Small intestine (tissue), 16 donors: ENCODE results near the gene GIN1. TPM values are rescaled to one million over a fixed set of nuclear protein-coding genes. Genes with fewer than 3 reads are reported as not detected.
A peak's percentile ranks its signal among the peaks of the same experiment; 100 is the strongest.
"Not testable (repeated sequence)": the region's sequence is repeated elsewhere in the genome, so short reads cannot be mapped to it uniquely, and the experiment has no call there.

ENCODE experiments used
- DNase-seq, 2 donors: peaks; one replicate each; pipeline versions ENCODE4 v3.0.0 to v3.0.0-alpha.2; 2013
- FAIRE-seq: peaks from 2 replicates; lab custom pipeline; 2012; peaks lifted over from hg19 to GRCh38; lab: Jason Lieb, UNC
- H3K27ac ChIP-seq, 3 donors: one replicate each; pipeline ENCODE4 v1.5.1; 2013; ENCODE audit warnings: low read length in 2 of 3, mild to moderate bottlenecking in 2 of 3, control low read depth in 1 of 3, inconsistent platforms in 1 of 3, low read depth in 1 of 3, moderate library complexity in 1 of 3
- H3K27me3 ChIP-seq, 3 donors: one replicate each; pipeline ENCODE4 v1.6.1; 2013; ENCODE audit warnings: low read length in 3 of 3, inconsistent platforms in 1 of 3; ENCODE audit not compliant: control insufficient read depth in 3 of 3, insufficient read depth in 3 of 3
- H3K36me3 ChIP-seq, 3 donors: one replicate each; pipeline ENCODE4 v1.6.1; 2013; ENCODE audit warnings: low read length in 3 of 3, inconsistent platforms in 1 of 3, low read depth in 1 of 3, mild to moderate bottlenecking in 1 of 3, moderate library complexity in 1 of 3; ENCODE audit not compliant: control insufficient read depth in 3 of 3, insufficient read depth in 2 of 3
- H3K4me1 ChIP-seq, 3 donors: one replicate each; pipeline ENCODE4 v1.6.1; 2013; ENCODE audit warnings: low read length in 2 of 3, inconsistent platforms in 1 of 3, low read depth in 1 of 3, mild to moderate bottlenecking in 1 of 3, moderate library complexity in 1 of 3; ENCODE audit not compliant: control insufficient read depth in 3 of 3, insufficient read depth in 2 of 3
- H3K4me3 ChIP-seq, 3 donors: one replicate each; pipeline ENCODE4 v1.5.1; 2013; ENCODE audit warnings: low read length in 3 of 3, control low read depth in 1 of 3, inconsistent platforms in 1 of 3, low read depth in 1 of 3, mild to moderate bottlenecking in 1 of 3, moderate library complexity in 1 of 3
- H3K9me3 ChIP-seq, 2 donors: one replicate each; pipeline ENCODE4 v1.6.1; 2013; ENCODE audit warnings: low read depth in 1 of 2, low read length in 1 of 2; ENCODE audit not compliant: control insufficient read depth in 2 of 2, insufficient read depth in 1 of 2
- WGBS, 3 donors: extraction: QIAGEN DNeasy Blood & Tissue Kit; methylation state at CpG; one replicate each; pipeline ENCODE4 v1.1.7; 2013; 5-methylcytosine and 5-hydroxymethylcytosine counted together
- long read RNA-seq, 10 donors: transcript quantifications; one replicate each; lab custom pipeline, GENCODE V29; 2026
- polyA plus RNA-seq, 4 donors: library from polyadenylated mRNA; stranded (reverse) in 3 of 4; unstranded in 1 of 4; fragments of 200-250 nt in 3 of 4; fragments of 120-200 nt in 1 of 4; gene quantifications; one replicate each; pipeline versions ENCODE4 v1.2.1 to v1.2.3, GENCODE V29; 2013
- donor health status: healthy with polysubstance abuse.
- donor health status: control.
- donor health status: control.
- donor health status: Bipolar disorder and iron deficiency.
- donor health status: healthy.

Gene GIN1, protein sequence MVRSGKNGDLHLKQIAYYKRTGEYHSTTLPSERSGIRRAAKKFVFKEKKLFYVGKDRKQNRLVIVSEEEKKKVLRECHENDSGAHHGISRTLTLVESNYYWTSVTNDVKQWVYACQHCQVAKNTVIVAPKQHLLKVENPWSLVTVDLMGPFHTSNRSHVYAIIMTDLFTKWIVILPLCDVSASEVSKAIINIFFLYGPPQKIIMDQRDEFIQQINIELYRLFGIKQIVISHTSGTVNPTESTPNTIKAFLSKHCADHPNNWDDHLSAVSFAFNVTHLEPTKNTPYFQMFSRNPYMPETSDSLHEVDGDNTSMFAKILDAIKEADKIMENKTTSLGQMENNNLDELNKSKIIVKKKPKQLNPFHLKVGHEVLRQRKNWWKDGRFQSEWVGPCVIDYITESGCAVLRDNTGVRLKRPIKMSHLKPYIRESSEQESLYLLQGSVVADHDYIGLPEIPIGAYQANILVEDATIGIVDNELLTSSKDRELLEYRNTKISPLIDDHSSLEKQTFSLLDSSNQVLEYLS
- 1 to 10 TPM; 2.7 to 7.2 (median 3.5) TPM for polyA plus RNA-seq
- long read RNA-seq, donor 1, partial matches to known transcripts = 0 of 5 reads
- long read RNA-seq, donor 1, other reads (novel, unspliced or antisense) = 0 of 5 reads
- long read RNA-seq, donor 2 = 0 reads
- long read RNA-seq, donor 3, partial matches to known transcripts = 0 of 1 reads
- long read RNA-seq, donor 3, other reads (novel, unspliced or antisense) = 0 of 1 reads
- long read RNA-seq, donor 4 = 0 reads
- long read RNA-seq, donor 5 = 0 reads
- long read RNA-seq, donor 6, partial matches to known transcripts = 0 of 3 reads
- long read RNA-seq, donor 6, other reads (novel, unspliced or antisense) = 0 of 3 reads
- long read RNA-seq, donor 7, partial matches to known transcripts = 0 of 6 reads
- long read RNA-seq, donor 7, other reads (novel, unspliced or antisense) = 0 of 6 reads
- long read RNA-seq, donor 8 = 0 reads
- long read RNA-seq, donor 9 = 0 reads
- long read RNA-seq, donor 10 = 0 reads

DNA sequence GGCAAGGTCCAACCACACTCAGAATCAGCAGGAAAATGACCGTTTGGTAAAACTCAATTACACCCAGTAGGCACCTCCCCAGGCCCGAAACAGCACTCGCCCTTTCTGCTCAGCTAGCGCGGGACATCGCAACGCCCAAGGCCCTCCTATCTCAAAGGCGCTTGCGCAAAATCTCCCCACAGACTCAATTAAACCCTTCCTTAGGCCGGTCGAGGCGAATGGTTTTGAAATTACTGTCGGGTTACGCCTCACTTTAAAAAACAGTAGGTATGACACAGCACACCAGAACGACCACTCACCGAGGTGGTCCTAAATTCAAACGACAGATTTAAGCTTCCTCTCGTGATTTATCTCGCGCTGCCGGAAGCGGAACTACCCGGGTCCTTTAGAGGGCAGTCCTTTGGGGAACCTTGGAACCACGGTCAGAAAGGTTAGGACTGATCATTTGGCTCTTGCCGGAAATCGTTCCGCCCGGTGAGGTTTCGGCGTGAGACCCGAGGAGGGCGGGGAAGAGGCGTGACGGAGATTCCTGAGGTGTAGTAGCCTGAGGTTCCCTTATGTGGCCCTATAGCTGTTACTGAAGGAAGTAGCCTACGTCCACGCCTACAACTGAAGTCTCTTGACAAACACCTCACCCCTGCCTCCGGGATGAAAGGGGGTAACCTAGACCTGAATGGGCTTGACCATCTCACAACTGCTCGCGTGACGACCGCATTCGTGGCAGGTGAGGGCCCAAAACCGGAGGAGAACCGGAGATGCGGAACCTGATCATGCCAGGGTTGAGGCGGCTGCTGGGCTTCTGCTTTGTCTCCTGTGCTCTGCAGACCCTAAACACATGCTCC lies at the start of gene GIN1, which contains the start of gene PPIP5K2:
Gene GIN1, minus strand, starts transcription at position 374 of the 842 bp plus-strand sequence. CDS start 11,431 bp downstream, outside the sequence.
Gene PPIP5K2, plus strand, starts transcription at position 537 of the 842 bp plus-strand sequence. CDS start 9,289 bp downstream, outside the sequence.
- H3K9me3 ChIP-seq = no peaks in the 10 kb centered on the region
- DNase-seq = peak; percentile 99
- H3K27me3 ChIP-seq = no peaks in the 10 kb centered on the region
- H3K4me1 ChIP-seq = peaks cover 0 to 8% (median 0%) of the 10 kb centered on the region in 3 donors
- H3K27ac ChIP-seq = peak within 1 kb of the TSS; percentile 79 to 98 (median 95)
- H3K36me3 ChIP-seq = no peaks in the 10 kb centered on the region
- peak; percentile 36 for FAIRE-seq
- peak within 1 kb of the TSS; percentile 58 to 91 (median 75) for H3K4me3 ChIP-seq
- 0% methylated on average over 46 of the region's 46 CpGs for WGBS, 3 donors

DNA sequence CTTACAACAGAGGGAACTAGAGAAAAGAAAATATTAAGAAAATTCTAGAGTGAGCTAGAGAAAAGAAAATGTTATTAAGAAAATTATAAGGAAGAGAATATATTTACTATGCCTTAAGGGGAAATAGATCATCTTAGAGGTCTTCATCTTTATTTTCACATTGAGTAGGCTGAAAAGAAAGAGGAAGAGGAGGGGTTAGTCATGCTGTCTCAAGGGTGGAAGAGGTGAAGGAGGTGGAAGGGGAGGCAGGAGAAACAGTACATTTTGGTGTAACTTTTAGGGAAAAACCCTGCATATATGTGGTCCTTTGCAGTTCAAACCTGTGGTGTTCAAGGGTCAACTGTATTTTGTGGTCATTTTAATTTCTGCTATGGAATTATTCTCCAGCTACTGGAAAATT lies 46.8 kb upstream of the GIN1 start:
- H3K4me1 ChIP-seq = no peaks in the 10 kb centered on the region
- H3K27me3 ChIP-seq = no peaks in the 10 kb centered on the region
- no peak for FAIRE-seq
- H3K27ac ChIP-seq = no peak overlapping the region
- H3K9me3 ChIP-seq = no peaks in the 10 kb centered on the region
- H3K4me3 ChIP-seq = no peak overlapping the region
- H3K36me3 ChIP-seq = peaks cover 3 to 6% (median 4%) of the 10 kb centered on the region in 3 donors
- no peak for DNase-seq

GRCh38 chr5:103151156-103151555 lies 31.2 kb upstream of the GIN1 start:
- Histone ChIP-seq H3K4me1 (no peaks in the 10 kb centered on the region), H3K36me3 (peaks cover 0 to 10% (median 2%) of the 10 kb centered on the region in 3 donors), H3K27me3 (no peaks in the 10 kb centered on the region), H3K27ac (no peak overlapping the region), H3K9me3 (no peaks in the 10 kb centered on the region), H3K4me3 (no peak overlapping the region)
- FAIRE-seq (no peak), DNase-seq (no peak)
- WGBS, 3 donors = 97 to 99% (median 97%) methylated on average over 1 of the region's 1 CpG

GRCh38 chr5:103148213-103148612 lies 28.3 kb upstream of the GIN1 start:
- no peaks in the 10 kb centered on the region for H3K4me1 ChIP-seq
- H3K4me3 ChIP-seq = no peak overlapping the region
- H3K27me3 ChIP-seq = no peaks in the 10 kb centered on the region
- DNase-seq = no peak
- no peaks in the 10 kb centered on the region for H3K9me3 ChIP-seq
- H3K36me3 ChIP-seq = peaks cover 0 to 6% (median 2%) of the 10 kb centered on the region in 3 donors
- H3K27ac ChIP-seq = no peak overlapping the region
- 94 to 97% (median 95%) methylated on average over 1 of the region's 1 CpG for WGBS, 3 donors
- no peak for FAIRE-seq

DNA sequence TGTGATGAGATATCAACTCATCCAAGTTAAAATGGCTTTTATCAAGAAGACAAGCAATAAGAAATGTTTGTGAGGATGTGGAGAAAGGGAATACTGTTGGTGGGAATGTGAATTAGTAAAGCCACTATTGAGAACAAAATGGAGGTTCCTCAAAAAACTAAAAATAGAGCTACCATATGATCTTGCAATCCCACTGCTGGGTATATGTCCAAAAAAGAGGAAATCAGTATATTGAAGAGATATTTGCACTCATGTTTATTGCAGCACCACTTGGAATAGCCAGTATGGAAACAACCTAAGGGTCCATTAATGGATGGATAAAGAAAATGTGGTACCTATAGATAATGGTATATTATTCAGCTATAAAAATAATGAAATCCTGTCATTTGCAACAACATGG lies 25.3 kb upstream of the GIN1 start:
- H3K27me3 ChIP-seq = no peaks in the 10 kb centered on the region
- FAIRE-seq = no peak
- H3K4me1 ChIP-seq = no peaks in the 10 kb centered on the region
- no peak overlapping the region for H3K4me3 ChIP-seq
- H3K36me3 ChIP-seq = peaks cover 0 to 13% (median 0%) of the 10 kb centered on the region in 3 donors
- H3K27ac ChIP-seq = no peak overlapping the region
- H3K9me3 ChIP-seq = no peaks in the 10 kb centered on the region
- no peak for DNase-seq

DNA sequence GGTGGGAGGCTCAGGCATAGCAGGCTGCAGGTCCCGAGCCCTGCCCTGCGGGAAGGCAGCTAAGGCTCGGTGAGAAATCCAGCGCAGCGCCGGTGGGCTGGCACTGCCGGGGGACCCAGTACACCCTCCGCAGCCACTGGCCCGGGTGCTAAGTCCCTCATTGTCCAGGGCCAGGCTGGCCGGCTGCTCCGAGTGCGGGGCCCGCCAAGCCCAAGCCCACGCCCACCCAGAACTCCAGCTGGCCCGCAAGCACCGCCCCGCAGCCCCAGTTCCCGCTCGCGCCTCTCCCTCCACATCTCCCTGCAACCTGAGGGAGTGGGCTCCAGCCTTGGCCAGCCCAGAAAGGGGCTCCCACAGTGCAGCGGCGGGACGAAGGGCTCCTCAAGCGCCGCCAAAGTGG lies 22.2 kb upstream of the GIN1 start:
- DNase-seq, H3K27ac ChIP-seq, H3K4me3 ChIP-seq, H3K9me3 ChIP-seq, H3K27me3 ChIP-seq, FAIRE-seq, H3K4me1 ChIP-seq: not testable (repeated sequence)
- 98 to 100% (median 98%) methylated on average over 5 to 25 of the region's 25 CpGs for WGBS, 3 donors
- H3K36me3 ChIP-seq = peaks cover 0 to 12% (median 2%) of the 10 kb centered on the region in 3 donors

DNA sequence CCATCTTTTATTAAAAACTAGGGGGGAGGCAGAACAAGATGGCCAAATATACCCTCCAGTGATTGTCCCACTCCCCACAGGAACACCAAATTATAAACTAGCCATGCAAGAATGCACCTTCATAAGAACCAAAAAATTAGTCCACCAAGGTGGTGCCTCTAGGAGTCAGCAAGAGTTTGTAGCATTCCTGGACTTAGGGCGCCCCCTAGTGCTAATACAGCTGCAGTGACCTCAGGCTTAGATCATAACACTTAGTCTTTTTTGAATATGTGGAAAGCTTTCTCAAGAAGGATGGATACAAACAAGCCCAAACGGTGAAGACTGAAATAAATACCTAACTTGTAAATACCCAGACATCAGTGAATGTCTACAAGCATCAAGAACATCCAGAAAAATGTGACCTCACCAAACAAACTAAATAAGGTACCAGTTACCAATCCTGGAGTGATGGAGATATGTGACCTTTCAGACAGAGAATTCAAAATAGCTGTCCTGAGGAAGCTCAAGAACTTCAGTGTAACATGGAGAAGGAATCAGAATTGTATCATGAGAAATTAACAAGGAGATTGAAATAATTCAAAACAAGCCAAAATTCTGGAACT lies 19.4 kb upstream of the GIN1 start:
- DNase-seq (peak; percentile 78 to 79), FAIRE-seq (no peak)
- Histone ChIP-seq H3K27ac (no peak overlapping the region), H3K36me3 (peaks cover 2 to 19% (median 3%) of the 10 kb centered on the region in 3 donors), H3K9me3 (no peaks in the 10 kb centered on the region), H3K4me1 (no peaks in the 10 kb centered on the region), H3K4me3 (no peak overlapping the region), H3K27me3 (no peaks in the 10 kb centered on the region)
- WGBS, 3 donors = 0 to 4% (median 0%) methylated on average over 2 of the region's 2 CpGs
